GM21786 (cell line): Measurements from ENCODE around the gene POP5.

Experiments
- ATAC-seq: cut with Tn5 transposase; IDR thresholded peaks from one replicate; pipeline ENCODE4 v1.9.1; 2021; ENCODE audit not compliant: unreplicated experiment

The POP5 gene

GRCh38 chr12:120590741-120591407, 9.7 kb upstream of the POP5 start:
- no peak for ATAC-seq

- ATAC-seq: no peak
Observed at GRCh38 chr12:120588948-120589930, 8.0 kb upstream of the POP5 start.

GRCh38 chr12:120588371-120588770, 7.2 kb upstream of the POP5 start:
- no peak for ATAC-seq

- ATAC-seq: no peak
Observed at GRCh38 chr12:120586860-120587259, 5.7 kb upstream of the POP5 start.

GRCh38 chr12:120586206-120586605, 5.0 kb upstream of the POP5 start:
- no peak for ATAC-seq

GRCh38 chr12:120584343-120585149, 3.3 kb upstream of the POP5 start:
- no peak for ATAC-seq

GRCh38 chr12:120583478-120584030, 2.4 kb upstream of the POP5 start:
- no peak for ATAC-seq

GRCh38 chr12:120581998-120582397, 796 bp upstream of the POP5 start:
- no peak for ATAC-seq

- no peak for ATAC-seq
Observed at GRCh38 chr12:120579179-120579578, 2.0 kb downstream of the POP5 start.

GRCh38 chr12:120574106-120574505, 7.1 kb downstream of the POP5 start:
- ATAC-seq: no peak

GRCh38 chr12:120573560-120573959, 7.6 kb downstream of the POP5 start:
- no peak for ATAC-seq

- no peak for ATAC-seq
Observed at GRCh38 chr12:120571299-120571698, 9.9 kb downstream of the POP5 start.

GRCh38 chr12:120563495-120563894, 17.7 kb downstream of the POP5 start:
- ATAC-seq: no peak

GRCh38 chr12:120562906-120563305, 18.3 kb downstream of the POP5 start:
- no peak for ATAC-seq

GRCh38 chr12:120557589-120557988, 23.6 kb downstream of the POP5 start:
- ATAC-seq: no peak

GRCh38 chr12:120554678-120555077, 26.5 kb downstream of the POP5 start:
- no peak for ATAC-seq

- no peak for ATAC-seq
Observed at GRCh38 chr12:120546050-120546386, 35.2 kb downstream of the POP5 start.

GRCh38 chr12:120544691-120545090, 36.5 kb downstream of the POP5 start:
- no peak for ATAC-seq

GRCh38 chr12:120542166-120542565, 39.0 kb downstream of the POP5 start:
- ATAC-seq: no peak

GRCh38 chr12:120540445-120540844, 40.8 kb downstream of the POP5 start:
- ATAC-seq: no peak

GRCh38 chr12:120539303-120539702, 41.9 kb downstream of the POP5 start:
- no peak for ATAC-seq
